GM12878 (cell line): ENCODE results near the gene DNAJB14. TPM values are rescaled to one million over a fixed set of nuclear protein-coding genes. Genes with fewer than 3 reads are reported as not detected.

Experiments
- ATAC-seq: fragments of 200-7000 bp; cut with Tn5 transposase; 3 replicates; pipeline ENCODE4 v1.9.1; 2020; ENCODE audit warnings: mild to moderate bottlenecking, moderate library complexity
- BruUV-seq: library from RNA; stranded (reverse); fragments of 400-500 nt; replicated peaks from 2 replicates; lab custom pipeline; 2021; lab: Mats Ljungman, UMichigan
- CTCF ChIA-PET: fragments of 300-600 bp; sonication (Branson Sonifier 250); formaldehyde crosslinking; extraction: SDS; loops from one replicate; lab custom pipeline; 2021; ENCODE audit warnings: inconsistent platforms; lab: Yijun Ruan, JAX
- POLR2A ChIA-PET: fragments of 350-600 bp; formaldehyde crosslinking; extraction: SDS; loops from one replicate; lab custom pipeline; 2021; ENCODE audit warnings: inconsistent platforms; lab: Charles Lee
- RAD21 ChIA-PET: fragments of 300-600 bp; sonication (Branson Sonifier 250); formaldehyde crosslinking; loops from one replicate; lab custom pipeline; 2023; ENCODE audit warnings: antibody characterized with exemption; ENCODE audit not compliant: unreplicated experiment; lab: Charles Lee
- SMC1A ChIA-PET: fragments of 300-600 bp; sonication (Branson Sonifier 250); formaldehyde crosslinking; loops from one replicate; lab custom pipeline; 2023; ENCODE audit not compliant: unreplicated experiment, uncharacterized antibody; lab: Charles Lee
- DNase-seq: peaks from one replicate; pipeline ENCODE4 v3.0.0-alpha.2; 2011; ENCODE audit warnings: low read depth, low spot score
- FAIRE-seq: peaks from 3 replicates; lab custom pipeline; 2011; peaks lifted over from hg19 to GRCh38; lab: Jason Lieb, UNC
- H2AFZ ChIP-seq: 2 replicates; pipeline ENCODE4 v1.6.0; 2011; ENCODE audit warnings: low read depth, low read length, control low read depth; ENCODE audit not compliant: control insufficient read depth
- H3K27ac ChIP-seq: 2 replicates; pipeline ENCODE4 v1.5.1; 2011; ENCODE audit warnings: control low read depth; ENCODE audit not compliant: control insufficient read depth, insufficient read depth
- H3K27me3 ChIP-seq, 2 experiments: replicated peaks in 1 of 2; 2 replicates each; pipeline versions ENCODE4 v1.6.0 to v1.6.1; 2011; ENCODE audit warnings: low read length in 1 of 2; ENCODE audit not compliant: control insufficient read depth in 2 of 2, insufficient read depth in 2 of 2
- H3K36me3 ChIP-seq, 2 experiments: 2 replicates each; pipeline ENCODE4 v1.5.1; 2011; ENCODE audit warnings: low read length in 1 of 2; ENCODE audit not compliant: control insufficient read depth in 2 of 2, insufficient read depth in 2 of 2
- H3K4me1 ChIP-seq: 2 replicates; pipeline ENCODE4 v1.6.1; 2011; ENCODE audit warnings: mild to moderate bottlenecking, low read length, moderate library complexity, mixed read lengths; ENCODE audit not compliant: control insufficient read depth, insufficient read depth
- H3K4me2 ChIP-seq: 2 replicates; pipeline ENCODE4 v1.6.0; 2011; ENCODE audit warnings: control low read depth; ENCODE audit not compliant: control insufficient read depth, insufficient read depth
- H3K4me3 ChIP-seq: fragments of 200-600 bp; sonication (generic); 2 replicates; pipeline ENCODE4 v1.5.1; 2016
- H3K79me2 ChIP-seq: 2 replicates; pipeline ENCODE4 v1.6.0; 2011; ENCODE audit warnings: low read length; ENCODE audit not compliant: control insufficient read depth, insufficient read depth
- H3K9ac ChIP-seq: 2 replicates; pipeline ENCODE4 v1.8.0; 2011; ENCODE audit warnings: low read length, control low read depth, mixed read lengths; ENCODE audit not compliant: control insufficient read depth, insufficient read depth
- H3K9me3 ChIP-seq: replicated peaks from 3 replicates; pipeline ENCODE4 v1.5.1; 2011; ENCODE audit warnings: mild to moderate bottlenecking, low read length; ENCODE audit not compliant: control insufficient read depth, insufficient read depth
- H4K20me1 ChIP-seq: 2 replicates; pipeline ENCODE4 v1.6.0; 2011; ENCODE audit not compliant: control insufficient read depth, insufficient read depth
- EED ChIP-seq: sonication (generic); IDR thresholded peaks from 2 replicates; pipeline ENCODE4 v1.6.1; 2016; ENCODE audit warnings: antibody characterized with exemption, low read depth
- EGR1 ChIP-seq, 2 experiments: IDR thresholded peaks; 1 replicate in 1 of 2; 2 replicates in 1 of 2; pipeline ENCODE4 v1.6.1; 2011 to 2012; ENCODE audit warnings: low read depth in 2 of 2, low read length in 2 of 2, borderline replicate concordance in 1 of 2, mild to moderate bottlenecking in 1 of 2, moderate library complexity in 1 of 2
- FOXM1 ChIP-seq: IDR thresholded peaks from 2 replicates; pipeline ENCODE4 v1.6.1; 2012; ENCODE audit warnings: low read depth, mild to moderate bottlenecking, inconsistent platforms, low read length, moderate library complexity
- IKZF2 ChIP-seq, 2 experiments: fragments of 450-650 bp; IDR thresholded peaks; 2 replicates each; pipeline ENCODE4 v1.6.1; 2017; ENCODE audit warnings: mild to moderate bottlenecking in 2 of 2, moderate library complexity in 2 of 2
- KLF5 ChIP-seq: fragments of 450-650 bp; IDR thresholded peaks from 2 replicates; pipeline ENCODE4 v1.6.1; 2014; ENCODE audit warnings: mild to moderate bottlenecking; ENCODE audit not compliant: partially characterized antibody
- NBN ChIP-seq: fragments of 450-650 bp; IDR thresholded peaks from 2 replicates; pipeline ENCODE4 v1.6.1; 2016
- NR2C1 ChIP-seq: fragments of 450-650 bp; IDR thresholded peaks from 2 replicates; pipeline ENCODE4 v1.6.1; 2017; ENCODE audit warnings: antibody characterized with exemption, mild to moderate bottlenecking, moderate library complexity
- RB1 ChIP-seq: fragments of 450-650 bp; formaldehyde crosslinking; IDR thresholded peaks from 2 replicates; pipeline ENCODE4 v1.6.1; 2017; ENCODE audit warnings: mild to moderate bottlenecking, borderline replicate concordance
- SREBF1 ChIP-seq: IDR thresholded peaks from 2 replicates; pipeline ENCODE4 v1.6.1; 2012; ENCODE audit warnings: mild to moderate bottlenecking, low read length
- in situ Hi-C: fragments of 300-500 bp; cut with MboI; formaldehyde crosslinking; loops from 9 replicates; pipeline ENCODE4 v1.14.3; 2018; ENCODE audit warnings: mixed read lengths
- intact Hi-C: fragments of 100-400 bp; cut with micrococcal nuclease; formaldehyde crosslinking; loops from one replicate; pipeline ENCODE4 v1.14.2; 2022; ENCODE audit not compliant: unreplicated experiment
- polyA plus RNA-seq, 11 experiments: library from polyadenylated mRNA; depleted of rRNA in 4 of 11; unstranded in 6 of 11; stranded (reverse) in 5 of 11; fragments of >200 nt; fragmentation: Nextera tagmentation in 4 of 11; fragmentation: Illumina TruSeq in 1 of 11; extraction: Ambion mirVana in 4 of 11; extraction: Trizol in 1 of 11; gene quantifications; 1 replicate in 1 of 11; 2 replicates in 10 of 11; pipeline versions ENCODE4 v1.2.1 to v1.2.3, GENCODE V29; 2011 to 2016; ENCODE audit warnings: inconsistent platforms in 2 of 11, missing spikeins in 2 of 11, low read depth in 1 of 11
- total RNA-seq, 4 experiments: library from RNA; depleted of rRNA in 3 of 4; stranded (reverse); fragments of >200 nt in 3 of 4; fragmentation: Illumina TruSeq in 1 of 4; extraction: Trizol in 1 of 4; gene quantifications; 2 replicates each; pipeline versions ENCODE4 v1.2.1 to v1.2.3, GENCODE V29; 2013 to 2021
- TF ChIP-seq, protein P1 (sequence below): fragments of 450-650 bp; IDR thresholded peaks from 2 replicates; pipeline ENCODE4 v1.6.1; 2017; ENCODE audit warnings: borderline replicate concordance
- TF ChIP-seq, protein P2 (sequence below): IDR thresholded peaks from 2 replicates; pipeline ENCODE4 v1.6.1; 2012; ENCODE audit warnings: low read depth, low read length, improper control_type of control experiment
- TF ChIP-seq, protein P3 (sequence below): fragments of 450-650 bp; IDR thresholded peaks from 2 replicates; pipeline ENCODE4 v1.6.1; 2016; ENCODE audit warnings: mild to moderate bottlenecking, moderate library complexity, borderline replicate concordance

Gene DNAJB14
- total and polyA plus RNA-seq, 10 of the 15 experiments (the other 5 are each of a cell fraction or from before 2014, with no cell fraction given): 9.5 to 49.2 (median 27.8) TPM

DNA sequence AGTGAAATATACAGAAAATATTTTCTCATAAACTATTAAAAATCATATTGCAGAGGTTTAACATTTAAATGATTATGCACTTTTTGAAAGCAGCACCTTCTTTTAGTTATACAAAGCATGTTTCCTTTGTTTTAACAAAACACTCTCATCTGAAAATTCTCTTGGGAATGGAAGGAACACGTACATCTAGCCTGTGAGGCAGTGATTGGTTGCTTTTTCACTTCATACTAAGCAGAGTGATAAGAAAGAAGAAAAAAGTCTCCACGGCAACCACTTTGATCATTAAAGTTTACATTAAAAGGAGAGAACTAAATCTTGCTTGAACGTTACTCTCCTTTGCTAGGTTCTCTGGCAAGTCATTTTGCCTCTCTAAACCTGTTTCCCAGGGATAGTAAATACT, 45.3 kb upstream of the DNAJB14 start (continued):
- TF ChIP-seq, protein P1, sequence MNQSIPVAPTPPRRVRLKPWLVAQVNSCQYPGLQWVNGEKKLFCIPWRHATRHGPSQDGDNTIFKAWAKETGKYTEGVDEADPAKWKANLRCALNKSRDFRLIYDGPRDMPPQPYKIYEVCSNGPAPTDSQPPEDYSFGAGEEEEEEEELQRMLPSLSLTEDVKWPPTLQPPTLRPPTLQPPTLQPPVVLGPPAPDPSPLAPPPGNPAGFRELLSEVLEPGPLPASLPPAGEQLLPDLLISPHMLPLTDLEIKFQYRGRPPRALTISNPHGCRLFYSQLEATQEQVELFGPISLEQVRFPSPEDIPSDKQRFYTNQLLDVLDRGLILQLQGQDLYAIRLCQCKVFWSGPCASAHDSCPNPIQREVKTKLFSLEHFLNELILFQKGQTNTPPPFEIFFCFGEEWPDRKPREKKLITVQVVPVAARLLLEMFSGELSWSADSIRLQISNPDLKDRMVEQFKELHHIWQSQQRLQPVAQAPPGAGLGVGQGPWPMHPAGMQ: no peak
- TF ChIP-seq IKZF2 (IDR thresholded peaks at IDR 0.05) (no peak), NR2C1 (no peak), NBN (no peak), FOXM1 (no peak), EGR1 (IDR thresholded peaks at IDR 0.05; ENCODE audit: borderline replicate concordance in 1 of 2, low read depth in 2 of 2, low read length in 2 of 2) (no peak)
- TF ChIP-seq, protein P2, sequence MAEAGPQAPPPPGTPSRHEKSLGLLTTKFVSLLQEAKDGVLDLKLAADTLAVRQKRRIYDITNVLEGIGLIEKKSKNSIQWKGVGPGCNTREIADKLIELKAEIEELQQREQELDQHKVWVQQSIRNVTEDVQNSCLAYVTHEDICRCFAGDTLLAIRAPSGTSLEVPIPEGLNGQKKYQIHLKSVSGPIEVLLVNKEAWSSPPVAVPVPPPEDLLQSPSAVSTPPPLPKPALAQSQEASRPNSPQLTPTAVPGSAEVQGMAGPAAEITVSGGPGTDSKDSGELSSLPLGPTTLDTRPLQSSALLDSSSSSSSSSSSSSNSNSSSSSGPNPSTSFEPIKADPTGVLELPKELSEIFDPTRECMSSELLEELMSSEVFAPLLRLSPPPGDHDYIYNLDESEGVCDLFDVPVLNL: no peak
- TF ChIP-seq, all 136 proteins: peak for 0

DNA sequence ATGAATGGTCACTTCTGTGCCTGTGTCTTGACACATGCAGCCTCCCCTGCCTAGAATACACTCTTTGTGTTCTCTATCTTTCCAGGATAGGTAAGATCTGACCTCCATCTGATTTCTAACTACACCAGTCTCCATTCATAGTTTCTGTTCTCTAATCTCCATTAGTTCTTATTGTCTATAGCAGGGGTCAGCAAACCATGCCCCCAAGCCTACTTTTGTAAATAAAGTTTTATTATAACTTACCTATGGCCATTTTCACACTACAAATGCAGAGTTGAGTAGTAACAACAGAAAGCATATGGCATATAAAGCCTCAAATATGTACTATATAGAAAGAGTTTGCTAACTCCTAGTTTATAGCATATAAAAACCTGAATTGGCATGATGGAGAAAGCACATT, 41.3 kb upstream of the DNAJB14 start:
- Histone ChIP-seq H2AFZ (no peak overlapping the region), H4K20me1 (no peaks in the 10 kb centered on the region), H3K4me1 (peaks cover 7% of the 10 kb centered on the region; the same call in 1 of the 2 replicates), H3K9me3 (no peaks in the 10 kb centered on the region), H3K27me3 (no peaks in the 10 kb centered on the region), H3K4me2 (no peak overlapping the region), H3K9ac (no peak overlapping the region), H3K36me3 (no peaks in the 10 kb centered on the region), H3K4me3 (no peak overlapping the region), H3K27ac (no peak overlapping the region), H3K79me2 (no peaks in the 10 kb centered on the region)
- TF ChIP-seq EED (no peak), SREBF1 (no peak), RB1 (no peak), KLF5 (no peak)
- TF ChIP-seq, protein P3, sequence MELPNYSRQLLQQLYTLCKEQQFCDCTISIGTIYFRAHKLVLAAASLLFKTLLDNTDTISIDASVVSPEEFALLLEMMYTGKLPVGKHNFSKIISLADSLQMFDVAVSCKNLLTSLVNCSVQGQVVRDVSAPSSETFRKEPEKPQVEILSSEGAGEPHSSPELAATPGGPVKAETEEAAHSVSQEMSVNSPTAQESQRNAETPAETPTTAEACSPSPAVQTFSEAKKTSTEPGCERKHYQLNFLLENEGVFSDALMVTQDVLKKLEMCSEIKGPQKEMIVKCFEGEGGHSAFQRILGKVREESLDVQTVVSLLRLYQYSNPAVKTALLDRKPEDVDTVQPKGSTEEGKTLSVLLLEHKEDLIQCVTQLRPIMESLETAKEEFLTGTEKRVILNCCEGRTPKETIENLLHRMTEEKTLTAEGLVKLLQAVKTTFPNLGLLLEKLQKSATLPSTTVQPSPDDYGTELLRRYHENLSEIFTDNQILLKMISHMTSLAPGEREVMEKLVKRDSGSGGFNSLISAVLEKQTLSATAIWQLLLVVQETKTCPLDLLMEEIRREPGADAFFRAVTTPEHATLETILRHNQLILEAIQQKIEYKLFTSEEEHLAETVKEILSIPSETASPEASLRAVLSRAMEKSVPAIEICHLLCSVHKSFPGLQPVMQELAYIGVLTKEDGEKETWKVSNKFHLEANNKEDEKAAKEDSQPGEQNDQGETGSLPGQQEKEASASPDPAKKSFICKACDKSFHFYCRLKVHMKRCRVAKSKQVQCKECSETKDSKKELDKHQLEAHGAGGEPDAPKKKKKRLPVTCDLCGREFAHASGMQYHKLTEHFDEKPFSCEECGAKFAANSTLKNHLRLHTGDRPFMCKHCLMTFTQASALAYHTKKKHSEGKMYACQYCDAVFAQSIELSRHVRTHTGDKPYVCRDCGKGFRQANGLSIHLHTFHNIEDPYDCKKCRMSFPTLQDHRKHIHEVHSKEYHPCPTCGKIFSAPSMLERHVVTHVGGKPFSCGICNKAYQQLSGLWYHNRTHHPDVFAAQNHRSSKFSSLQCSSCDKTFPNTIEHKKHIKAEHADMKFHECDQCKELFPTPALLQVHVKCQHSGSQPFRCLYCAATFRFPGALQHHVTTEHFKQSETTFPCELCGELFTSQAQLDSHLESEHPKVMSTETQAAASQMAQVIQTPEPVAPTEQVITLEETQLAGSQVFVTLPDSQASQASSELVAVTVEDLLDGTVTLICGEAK: peak; percentile 69; the same call in 1 of the 2 replicates
- intact Hi-C loops (no loop called here), in situ Hi-C loops (no loop called here)
- ChIA-PET POLR2A (interaction anchor here (0.6 kb wide), 1 partner anchor 558 kb away, joined by 3 read pairs; no protein-coding TSS in a partner anchor), RAD21 (interaction anchor here (1.3 to 1.6 kb wide), 2 partner anchors 10 to 11 kb away, joined by 3 to 7 read pairs; no protein-coding TSS in a partner anchor), CTCF (interaction anchor here (1.5 to 3.3 kb wide), 2 partner anchors 10 to 106 kb away, joined by 4 to 11 read pairs; no protein-coding TSS in a partner anchor), SMC1A (interaction anchor here (1.3 to 2.6 kb wide), 2 partner anchors 10 to 73 kb away, joined by 3 to 14 read pairs; no protein-coding TSS in a partner anchor)
- BruUV-seq: no TSS peak
- DNase-seq (no peak), ATAC-seq (peak; percentile 8; the same call in 2 of the 3 replicates), FAIRE-seq (no peak)
